Measurements from ENCODE around the gene COL6A3.

Gene COL6A3

DNA sequence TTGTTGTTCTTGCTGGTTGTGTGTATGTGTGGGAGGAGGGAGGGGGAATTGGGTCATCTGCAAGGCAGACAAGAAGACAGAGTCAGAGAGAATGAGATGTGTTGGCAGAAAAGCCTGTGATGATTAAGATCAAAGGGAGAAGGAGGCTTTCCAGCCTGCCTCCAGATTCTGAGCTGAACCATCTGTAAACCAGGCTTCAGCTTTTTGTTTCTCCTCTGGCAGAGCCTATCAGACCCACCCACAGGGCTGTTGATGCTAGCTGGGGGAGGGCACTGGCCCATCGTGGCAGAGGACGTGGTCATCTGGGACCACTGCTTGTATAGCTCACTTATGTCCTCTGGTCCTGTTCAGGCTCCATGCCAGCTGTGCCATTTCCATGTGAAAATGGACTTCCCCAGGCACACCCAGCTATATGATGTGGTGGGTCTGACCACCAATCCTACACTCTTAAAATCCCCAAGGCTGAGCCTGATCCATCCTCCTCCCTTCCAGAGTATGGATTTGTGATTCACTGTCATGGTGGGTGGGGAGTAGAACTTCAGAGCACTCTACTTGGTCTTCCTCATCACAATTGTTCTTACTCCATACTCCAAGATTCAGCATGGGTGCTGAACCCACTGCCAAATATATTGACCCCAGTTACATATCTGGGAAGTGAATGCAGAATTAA lies 27.8 kb upstream of the COL6A3 start:
- Histone ChIP-seq H3K27me3 (ENCODE audit: insufficient read depth, low read length) (no peaks in the 10 kb centered on the region), H3K4me1 (ENCODE audit: control insufficient read depth, insufficient read depth, low read length, unreplicated experiment) (peaks cover 14% of the 10 kb centered on the region), H3K79me2 (ENCODE audit: control insufficient read depth, insufficient read depth, low read length, unreplicated experiment) (no peaks in the 10 kb centered on the region), H3K4me3 (ENCODE audit: low read depth, low read length) (no peak overlapping the region), H3K27ac (ENCODE audit: low read depth, low read length) (peak overlapping the region; percentile 71), H3K36me3 (ENCODE audit: insufficient read depth, low read length) (no peaks in the 10 kb centered on the region), H2AFZ (ENCODE audit: low read length, unreplicated experiment) (peak overlapping the region; percentile 14)

DNA sequence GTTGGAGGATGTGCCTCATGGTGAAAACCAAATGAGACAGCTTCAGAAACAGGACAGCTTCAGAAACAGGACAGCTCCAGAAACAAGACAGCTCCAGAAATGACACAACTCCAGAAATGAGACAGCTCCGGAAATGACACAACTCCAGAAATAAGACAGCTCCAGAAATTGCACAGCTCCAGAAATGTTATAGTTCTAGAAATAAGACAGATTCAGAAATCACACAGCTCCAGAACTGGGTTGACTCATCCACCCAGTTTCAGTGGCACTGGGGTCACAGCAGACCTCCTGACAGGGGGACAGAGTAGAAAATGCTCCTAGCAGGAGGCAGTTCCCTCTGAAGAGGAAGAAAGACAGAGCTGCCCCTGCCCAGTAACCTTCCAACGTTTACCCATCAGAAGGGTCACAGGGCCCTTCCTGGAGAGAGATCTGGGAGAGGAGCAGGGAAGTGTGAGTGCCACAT lies 26.9 kb upstream of the COL6A3 start:
- Histone ChIP-seq H3K27ac (ENCODE audit: low read depth, low read length) (peak overlapping the region; percentile 71), H3K4me1 (ENCODE audit: control insufficient read depth, insufficient read depth, low read length, unreplicated experiment) (peaks cover 21% of the 10 kb centered on the region), H3K27me3 (ENCODE audit: insufficient read depth, low read length) (no peaks in the 10 kb centered on the region), H3K4me3 (ENCODE audit: low read depth, low read length) (no peak overlapping the region), H2AFZ (ENCODE audit: low read length, unreplicated experiment) (peak overlapping the region; percentile 14), H3K79me2 (ENCODE audit: control insufficient read depth, insufficient read depth, low read length, unreplicated experiment) (no peaks in the 10 kb centered on the region), H3K36me3 (ENCODE audit: insufficient read depth, low read length) (no peaks in the 10 kb centered on the region)

DNA sequence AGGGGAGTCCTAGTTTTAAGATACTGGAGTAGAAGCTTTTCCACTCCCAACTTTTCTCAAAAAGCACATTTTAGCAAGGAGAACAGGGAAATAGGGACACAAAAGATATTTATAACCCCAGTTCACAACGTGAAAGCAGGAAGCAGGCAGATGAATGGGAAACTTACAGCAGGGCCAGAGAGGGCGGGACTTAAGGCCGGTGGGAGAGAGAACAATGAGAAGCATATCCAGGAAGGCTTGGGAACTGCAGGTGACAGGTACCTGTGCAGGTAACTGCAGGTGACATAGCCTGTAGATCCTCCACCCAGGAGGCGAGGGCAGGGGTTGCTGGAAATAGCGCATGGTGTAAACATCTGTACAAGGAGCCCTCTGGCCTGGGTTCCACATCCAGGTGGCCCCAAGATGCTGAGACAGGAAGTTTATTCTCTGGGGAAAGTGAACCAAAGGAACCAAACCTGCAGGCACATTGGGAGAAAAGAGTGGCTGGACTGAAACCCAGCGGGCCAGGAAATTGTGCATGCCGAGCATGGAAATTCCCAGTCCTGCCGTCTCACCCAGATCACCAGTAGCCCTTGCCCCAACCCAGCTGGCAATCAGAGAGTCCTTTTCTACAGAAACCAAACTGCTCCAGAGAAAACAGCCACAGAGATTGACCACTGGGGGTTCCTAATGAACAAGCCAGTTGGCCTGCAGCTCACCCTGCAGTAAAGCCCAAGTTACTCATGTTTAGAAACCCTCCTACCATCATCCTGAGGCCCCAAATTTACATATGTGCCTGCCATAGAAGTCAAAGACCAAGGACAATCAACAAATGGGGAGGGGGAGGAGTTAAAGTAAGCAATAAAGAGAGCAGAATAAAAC lies 24.3 kb upstream of the COL6A3 start:
- Histone ChIP-seq H3K4me1 (ENCODE audit: control insufficient read depth, insufficient read depth, low read length, unreplicated experiment) (peaks cover 46% of the 10 kb centered on the region), H3K4me3 (ENCODE audit: low read depth, low read length) (no peak overlapping the region), H3K27me3 (ENCODE audit: insufficient read depth, low read length) (no peaks in the 10 kb centered on the region), H2AFZ (ENCODE audit: low read length, unreplicated experiment) (no peak overlapping the region), H3K79me2 (ENCODE audit: control insufficient read depth, insufficient read depth, low read length, unreplicated experiment) (no peaks in the 10 kb centered on the region), H3K27ac (ENCODE audit: low read depth, low read length) (peak overlapping the region; percentile 33; the same call in 1 of the 2 replicates), H3K36me3 (ENCODE audit: insufficient read depth, low read length) (no peaks in the 10 kb centered on the region)

DNA sequence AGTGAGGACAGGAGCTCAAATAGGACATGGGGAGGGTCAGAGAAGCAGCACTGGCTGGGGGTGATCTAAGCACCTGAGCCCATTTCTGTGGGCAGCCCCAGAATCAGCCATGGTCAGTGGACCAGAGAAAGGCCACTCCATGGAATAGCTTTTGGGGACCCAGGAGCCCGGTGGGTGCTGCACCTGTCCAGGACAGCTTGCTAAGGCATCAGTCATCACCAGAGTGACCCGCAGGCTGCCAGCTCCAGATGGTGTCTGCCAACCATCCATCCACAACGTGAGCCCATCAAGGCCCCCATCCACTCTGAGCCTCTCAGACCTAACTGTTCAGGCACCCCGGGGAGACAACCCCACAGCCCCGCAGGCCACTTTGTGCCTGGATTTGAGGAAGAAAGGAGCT lies 23.6 kb upstream of the COL6A3 start:
- H2AFZ ChIP-seq (ENCODE audit: low read length, unreplicated experiment), result no peak overlapping the region
- H3K4me1 ChIP-seq (ENCODE audit: control insufficient read depth, insufficient read depth, low read length, unreplicated experiment), result peaks cover 53% of the 10 kb centered on the region
- H3K36me3 ChIP-seq (ENCODE audit: insufficient read depth, low read length), result no peaks in the 10 kb centered on the region
- no peaks in the 10 kb centered on the region for H3K27me3 ChIP-seq (ENCODE audit: insufficient read depth, low read length)
- H3K4me3 ChIP-seq (ENCODE audit: low read depth, low read length), result no peak overlapping the region
- H3K27ac ChIP-seq (ENCODE audit: low read depth, low read length), result peak overlapping the region; percentile 33; the same call in 1 of the 2 replicates
- no peaks in the 10 kb centered on the region for H3K79me2 ChIP-seq (ENCODE audit: control insufficient read depth, insufficient read depth, low read length, unreplicated experiment)

DNA sequence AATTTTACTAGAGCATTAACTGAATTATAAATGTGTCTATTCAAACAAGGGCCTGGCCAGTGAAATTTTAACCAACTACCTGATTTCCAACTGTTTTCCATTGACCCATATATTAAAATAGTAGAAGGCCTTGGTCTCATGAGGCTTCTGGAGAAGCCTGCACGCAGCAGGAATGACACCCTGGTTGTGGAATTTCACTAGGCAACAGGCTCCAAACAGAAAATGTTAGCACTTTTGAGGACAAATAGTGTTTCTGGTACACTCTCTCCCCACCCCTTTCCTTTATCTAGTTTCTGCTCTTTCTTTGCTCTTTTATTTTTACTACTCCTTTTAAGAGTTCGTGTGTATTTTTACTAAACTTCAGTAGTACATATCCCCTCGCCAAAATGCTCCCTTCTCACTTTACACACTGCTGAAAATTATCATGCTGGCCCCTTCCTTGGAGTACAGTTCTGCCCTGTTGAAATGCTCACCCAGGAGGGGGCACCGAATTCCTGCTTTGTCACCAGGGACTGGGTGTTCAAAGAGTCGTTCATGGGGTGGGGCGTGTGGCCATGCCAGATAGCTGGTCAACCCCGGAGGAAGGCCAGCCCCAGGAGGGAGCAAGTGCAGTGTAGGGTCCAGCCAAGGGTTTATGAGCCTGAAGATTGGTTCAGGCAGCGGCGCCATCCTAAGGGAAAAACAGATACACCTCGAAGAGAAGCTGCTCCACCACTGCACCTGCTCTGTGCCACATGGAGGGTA lies 22.1 kb upstream of the COL6A3 start:
- Histone ChIP-seq H3K4me1 (ENCODE audit: control insufficient read depth, insufficient read depth, low read length, unreplicated experiment) (peaks cover 57% of the 10 kb centered on the region), H3K27me3 (ENCODE audit: insufficient read depth, low read length) (no peaks in the 10 kb centered on the region), H3K27ac (ENCODE audit: low read depth, low read length) (peak overlapping the region; percentile 99), H3K79me2 (ENCODE audit: control insufficient read depth, insufficient read depth, low read length, unreplicated experiment) (no peaks in the 10 kb centered on the region), H2AFZ (ENCODE audit: low read length, unreplicated experiment) (peak overlapping the region; percentile 5), H3K36me3 (ENCODE audit: insufficient read depth, low read length) (no peaks in the 10 kb centered on the region), H3K4me3 (ENCODE audit: low read depth, low read length) (no peak overlapping the region)

DNA sequence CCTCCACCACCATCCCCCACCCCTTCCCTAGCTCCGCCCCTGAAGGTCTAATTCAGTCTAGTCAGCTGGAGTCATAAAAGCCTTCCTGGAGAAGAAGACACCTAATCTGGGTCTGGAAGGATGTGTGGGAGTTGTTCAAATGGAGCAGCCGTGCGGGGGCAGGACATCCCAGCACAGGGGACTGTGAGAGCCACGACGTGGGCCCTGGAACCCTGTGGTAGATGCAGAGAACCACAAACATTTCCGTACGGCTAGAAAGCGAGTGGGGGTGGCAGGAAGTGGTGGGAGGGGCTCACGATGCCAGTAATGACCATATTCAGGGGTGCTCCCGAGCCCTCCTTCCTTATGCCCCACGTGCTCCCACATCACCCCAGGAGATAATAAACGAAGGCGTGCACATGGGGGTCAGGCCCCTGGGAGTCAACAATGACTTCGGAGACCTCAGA lies 20.9 kb upstream of the COL6A3 start:
- H2AFZ ChIP-seq (ENCODE audit: low read length, unreplicated experiment), result peak overlapping the region; percentile 35
- peaks cover 65% of the 10 kb centered on the region for H3K4me1 ChIP-seq (ENCODE audit: control insufficient read depth, insufficient read depth, low read length, unreplicated experiment)
- no peaks in the 10 kb centered on the region for H3K27me3 ChIP-seq (ENCODE audit: insufficient read depth, low read length)
- no peaks in the 10 kb centered on the region for H3K79me2 ChIP-seq (ENCODE audit: control insufficient read depth, insufficient read depth, low read length, unreplicated experiment)
- peak overlapping the region; percentile 99 for H3K27ac ChIP-seq (ENCODE audit: low read depth, low read length)
- H3K4me3 ChIP-seq (ENCODE audit: low read depth, low read length), result peak overlapping the region; percentile 4; the same call in 1 of the 2 replicates
- H3K36me3 ChIP-seq (ENCODE audit: insufficient read depth, low read length), result no peaks in the 10 kb centered on the region

DNA sequence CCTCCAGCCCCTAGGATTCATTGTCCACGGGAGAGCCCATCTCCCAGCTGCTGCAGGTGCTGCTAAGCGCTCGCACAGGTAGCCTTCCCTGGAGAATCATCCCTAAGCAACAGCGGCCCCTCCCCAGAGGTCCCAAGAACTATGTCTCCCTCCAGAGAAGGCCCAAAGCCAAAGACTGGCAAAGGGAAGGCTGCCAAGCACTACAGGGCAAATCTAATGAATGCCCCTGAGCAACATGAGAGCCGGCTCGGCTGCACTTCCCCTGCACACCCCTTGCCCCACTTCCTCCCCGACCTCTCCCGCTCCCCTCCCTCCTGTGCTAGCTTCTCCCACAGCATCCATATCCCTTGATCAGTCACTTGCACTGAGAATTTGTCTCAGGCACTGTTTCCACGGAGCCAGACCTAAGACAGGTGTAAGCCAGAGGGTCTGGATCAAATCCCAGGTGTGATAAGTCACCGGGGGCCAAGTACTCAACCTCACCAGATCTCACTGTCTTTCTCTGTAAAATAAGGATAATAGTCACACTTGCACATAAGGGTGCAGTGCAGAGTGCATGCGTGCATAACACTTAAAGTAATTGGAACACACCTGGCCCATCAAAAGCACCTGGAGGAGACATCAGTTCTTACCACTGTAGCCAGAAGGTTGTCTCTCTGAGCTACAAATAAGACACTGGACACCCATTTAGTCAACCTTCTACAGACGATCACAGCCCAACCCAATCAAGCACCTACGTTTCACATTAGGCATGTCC lies 20.1 kb upstream of the COL6A3 start:
- Histone ChIP-seq H3K79me2 (ENCODE audit: control insufficient read depth, insufficient read depth, low read length, unreplicated experiment) (no peaks in the 10 kb centered on the region), H3K27me3 (ENCODE audit: insufficient read depth, low read length) (no peaks in the 10 kb centered on the region), H2AFZ (ENCODE audit: low read length, unreplicated experiment) (no peak overlapping the region), H3K4me1 (ENCODE audit: control insufficient read depth, insufficient read depth, low read length, unreplicated experiment) (peaks cover 73% of the 10 kb centered on the region), H3K36me3 (ENCODE audit: insufficient read depth, low read length) (no peaks in the 10 kb centered on the region), H3K4me3 (ENCODE audit: low read depth, low read length) (peak overlapping the region; percentile 4; the same call in 1 of the 2 replicates), H3K27ac (ENCODE audit: low read depth, low read length) (peak overlapping the region; percentile 99)

DNA sequence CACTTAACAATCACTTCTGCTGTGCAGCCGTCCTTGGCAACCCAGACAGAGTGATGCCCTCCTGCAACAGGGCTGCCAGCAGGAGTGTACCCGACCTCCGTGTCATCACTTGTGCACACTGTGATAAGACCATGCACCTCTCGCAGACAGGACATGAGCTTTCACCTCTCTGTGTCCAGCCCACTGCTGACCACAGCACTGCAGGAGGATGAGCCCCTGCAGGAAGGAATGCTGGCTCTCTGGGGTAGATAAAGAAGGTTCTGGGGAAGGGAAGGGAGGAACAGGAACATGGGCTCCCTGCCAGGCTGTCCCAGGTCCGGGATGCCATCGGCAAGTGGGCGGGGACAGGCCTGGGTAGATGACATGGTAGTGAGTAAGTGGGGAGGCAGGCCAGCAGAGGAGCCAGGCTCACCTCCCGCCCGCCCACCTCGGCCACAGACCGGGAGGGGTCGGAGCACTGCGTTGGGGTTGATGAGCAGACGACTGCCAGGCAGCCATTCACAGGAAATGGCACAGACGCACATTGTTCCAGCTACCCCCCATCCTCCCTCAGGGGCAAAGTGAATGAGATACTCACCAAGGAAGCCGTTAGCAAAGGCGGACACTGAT lies 18.6 kb upstream of the COL6A3 start:
- H3K27ac ChIP-seq (ENCODE audit: low read depth, low read length), result peak overlapping the region; percentile 99
- no peak overlapping the region for H2AFZ ChIP-seq (ENCODE audit: low read length, unreplicated experiment)
- no peaks in the 10 kb centered on the region for H3K79me2 ChIP-seq (ENCODE audit: control insufficient read depth, insufficient read depth, low read length, unreplicated experiment)
- H3K36me3 ChIP-seq (ENCODE audit: insufficient read depth, low read length), result no peaks in the 10 kb centered on the region
- peaks cover 76% of the 10 kb centered on the region for H3K4me1 ChIP-seq (ENCODE audit: control insufficient read depth, insufficient read depth, low read length, unreplicated experiment)
- H3K4me3 ChIP-seq (ENCODE audit: low read depth, low read length), result peak overlapping the region; percentile 38
- no peaks in the 10 kb centered on the region for H3K27me3 ChIP-seq (ENCODE audit: insufficient read depth, low read length)

DNA sequence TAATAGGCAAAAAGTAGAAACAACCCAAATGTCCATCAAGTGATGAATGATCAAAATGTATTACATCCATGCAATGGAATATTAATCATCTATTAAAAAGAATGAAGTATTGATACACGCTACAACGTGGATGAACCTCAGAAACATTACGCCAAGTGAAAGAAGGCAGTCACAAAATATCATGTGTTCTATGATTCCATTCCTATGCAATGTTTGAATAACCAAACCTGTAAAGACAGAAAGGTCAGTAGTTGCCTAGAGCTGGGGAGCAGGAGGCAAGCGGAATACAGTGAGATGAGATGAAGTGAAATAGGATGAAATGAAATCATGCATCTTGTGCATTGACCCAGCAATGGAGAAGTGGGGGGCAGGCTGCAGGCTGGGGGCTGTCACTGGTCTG lies 17.9 kb upstream of the COL6A3 start:
- no peak overlapping the region for H2AFZ ChIP-seq (ENCODE audit: low read length, unreplicated experiment)
- H3K27me3 ChIP-seq (ENCODE audit: insufficient read depth, low read length), result no peaks in the 10 kb centered on the region
- peaks cover 76% of the 10 kb centered on the region for H3K4me1 ChIP-seq (ENCODE audit: control insufficient read depth, insufficient read depth, low read length, unreplicated experiment)
- H3K36me3 ChIP-seq (ENCODE audit: insufficient read depth, low read length), result no peaks in the 10 kb centered on the region
- peak overlapping the region; percentile 99 for H3K27ac ChIP-seq (ENCODE audit: low read depth, low read length)
- H3K4me3 ChIP-seq (ENCODE audit: low read depth, low read length), result peak overlapping the region; percentile 38; the same call in 1 of the 2 replicates
- H3K79me2 ChIP-seq (ENCODE audit: control insufficient read depth, insufficient read depth, low read length, unreplicated experiment), result no peaks in the 10 kb centered on the region
